Measurements from ENCODE around the gene RAI2.

Gene RAI2

DNA sequence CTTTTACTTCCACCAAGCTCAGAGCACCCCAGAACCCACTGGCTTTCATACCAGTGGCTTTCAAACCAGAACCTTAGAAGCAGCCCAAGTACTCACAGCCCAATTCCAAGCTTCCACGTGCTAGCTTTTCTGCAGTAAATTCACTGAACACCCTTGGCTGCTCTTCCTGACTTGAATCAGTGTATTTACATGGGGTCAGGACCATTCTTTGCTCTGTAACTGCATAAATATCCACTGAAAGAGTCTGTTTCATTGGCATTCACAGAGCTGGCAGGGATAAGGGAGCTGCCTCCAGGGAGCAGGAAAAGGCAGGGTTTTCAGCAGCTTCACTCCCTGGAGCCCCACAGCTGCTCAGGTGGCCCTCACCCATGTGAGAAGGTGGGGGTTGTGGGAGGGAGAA lies 43.8 kb downstream of the RAI2 start:
- Histone ChIP-seq H3K79me1 (ENCODE audit: low read length) (no peaks in the 10 kb centered on the region), H3K56ac (ENCODE audit: low read length) (no peak overlapping the region), H4K8ac (ENCODE audit: low read depth, low read length) (no peak overlapping the region), H3K36me3 (ENCODE audit: control insufficient read depth, insufficient read depth, low read length) (no peaks in the 10 kb centered on the region), H2AK5ac (ENCODE audit: low read length) (no peak overlapping the region), H3K79me2 (ENCODE audit: control insufficient read depth, insufficient read depth, low read length) (no peaks in the 10 kb centered on the region), H3K27ac (ENCODE audit: low read depth, low read length) (no peak overlapping the region), H3K4me3 (ENCODE audit: low read length) (no peak overlapping the region), H3K18ac (ENCODE audit: low read length) (no peak overlapping the region), H3K27me3 (ENCODE audit: insufficient read depth, low read length, poor library complexity) (no peaks in the 10 kb centered on the region), H3K23ac (ENCODE audit: low read length) (no peak overlapping the region), H3K4ac (ENCODE audit: low read depth, low read length) (no peak overlapping the region), H3K4me1 (ENCODE audit: control insufficient read depth, low read depth, low read length) (no peaks in the 10 kb centered on the region), H2BK15ac (replicated peaks; ENCODE audit: low read depth) (no peak overlapping the region), H2BK120ac (ENCODE audit: low read depth, low read length) (no peak overlapping the region), H3K4me2 (ENCODE audit: low read length) (no peak overlapping the region), H4K5ac (ENCODE audit: low read length) (no peak overlapping the region), H2BK5ac (ENCODE audit: low read length) (no peak overlapping the region), H3K9ac (ENCODE audit: low read length) (no peak overlapping the region)
- no CpG with 5 or more reads among the region's 1 CpG for WGBS (ENCODE audit: extremely low coverage, insufficient coverage, low lambda C conversion rate)
- no peak for DNase-seq

DNA sequence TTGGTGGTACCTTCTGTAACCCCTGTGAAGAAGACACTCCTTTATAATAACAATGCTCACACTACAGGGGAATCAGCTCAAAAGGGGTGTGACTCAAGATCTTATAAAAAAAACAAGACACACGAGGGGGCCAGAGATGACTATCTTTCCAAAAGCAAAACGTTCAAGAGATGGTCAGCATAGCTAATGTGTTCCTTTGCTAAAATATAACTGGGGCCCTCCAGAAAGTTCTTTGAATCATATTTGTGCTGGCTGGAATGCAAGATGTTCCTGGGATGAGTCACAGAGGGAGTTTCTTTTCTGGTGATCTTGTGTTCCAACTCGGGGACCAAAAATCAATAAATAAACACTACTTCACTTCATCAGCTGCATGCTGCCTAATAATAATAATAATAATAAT lies 46.5 kb downstream of the RAI2 start:
- Histone ChIP-seq H3K56ac (ENCODE audit: low read length) (no peak overlapping the region), H4K5ac (ENCODE audit: low read length) (no peak overlapping the region), H2AK5ac (ENCODE audit: low read length) (no peak overlapping the region), H3K27ac (ENCODE audit: low read depth, low read length) (no peak overlapping the region), H2BK5ac (ENCODE audit: low read length) (no peak overlapping the region), H3K23ac (ENCODE audit: low read length) (no peak overlapping the region), H3K36me3 (ENCODE audit: control insufficient read depth, insufficient read depth, low read length) (no peaks in the 10 kb centered on the region), H4K8ac (ENCODE audit: low read depth, low read length) (no peak overlapping the region), H3K4me3 (ENCODE audit: low read length) (no peak overlapping the region), H2BK15ac (replicated peaks; ENCODE audit: low read depth) (no peak overlapping the region), H3K18ac (ENCODE audit: low read length) (no peak overlapping the region), H3K79me2 (ENCODE audit: control insufficient read depth, insufficient read depth, low read length) (no peaks in the 10 kb centered on the region), H3K9ac (ENCODE audit: low read length) (no peak overlapping the region), H3K79me1 (ENCODE audit: low read length) (no peaks in the 10 kb centered on the region), H3K27me3 (ENCODE audit: insufficient read depth, low read length, poor library complexity) (no peaks in the 10 kb centered on the region), H3K4me1 (ENCODE audit: control insufficient read depth, low read depth, low read length) (no peaks in the 10 kb centered on the region), H3K4me2 (ENCODE audit: low read length) (no peak overlapping the region), H3K4ac (ENCODE audit: low read depth, low read length) (no peak overlapping the region), H2BK120ac (ENCODE audit: low read depth, low read length) (no peak overlapping the region)
- DNase-seq: no peak
- WGBS (ENCODE audit: extremely low coverage, insufficient coverage, low lambda C conversion rate): no CpG with 5 or more reads among the region's 3 CpGs

DNA sequence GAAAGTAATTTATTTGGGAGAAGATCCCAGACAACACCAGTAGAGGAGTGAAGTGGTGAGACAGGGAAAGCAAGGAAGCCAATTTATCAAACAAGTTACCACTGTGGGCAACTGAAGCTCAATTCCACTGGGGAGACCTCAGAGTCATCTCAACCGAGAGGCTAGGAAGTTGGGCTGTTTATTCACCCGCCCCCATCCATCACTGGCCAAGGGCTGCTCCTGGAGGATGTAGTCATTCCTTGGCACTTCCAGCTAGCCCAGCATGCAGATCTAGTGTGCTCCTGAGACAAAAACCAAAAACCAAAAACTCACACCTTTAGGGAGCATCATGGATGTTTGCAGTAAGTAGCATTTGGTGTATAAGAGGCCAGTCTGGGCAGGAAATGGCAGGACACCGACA lies 47.0 kb downstream of the RAI2 start:
- WGBS (ENCODE audit: extremely low coverage, insufficient coverage, low lambda C conversion rate): no CpG with 5 or more reads among the region's 3 CpGs
- Histone ChIP-seq H3K4me2 (ENCODE audit: low read length) (no peak overlapping the region), H4K5ac (ENCODE audit: low read length) (no peak overlapping the region), H3K56ac (ENCODE audit: low read length) (no peak overlapping the region), H3K4me1 (ENCODE audit: control insufficient read depth, low read depth, low read length) (no peaks in the 10 kb centered on the region), H3K27me3 (ENCODE audit: insufficient read depth, low read length, poor library complexity) (no peaks in the 10 kb centered on the region), H3K4ac (ENCODE audit: low read depth, low read length) (no peak overlapping the region), H2BK15ac (replicated peaks; ENCODE audit: low read depth) (no peak overlapping the region), H2BK5ac (ENCODE audit: low read length) (no peak overlapping the region), H3K79me2 (ENCODE audit: control insufficient read depth, insufficient read depth, low read length) (no peaks in the 10 kb centered on the region), H2AK5ac (ENCODE audit: low read length) (no peak overlapping the region), H2BK120ac (ENCODE audit: low read depth, low read length) (no peak overlapping the region), H3K27ac (ENCODE audit: low read depth, low read length) (no peak overlapping the region), H3K9ac (ENCODE audit: low read length) (no peak overlapping the region), H3K79me1 (ENCODE audit: low read length) (no peaks in the 10 kb centered on the region), H3K36me3 (ENCODE audit: control insufficient read depth, insufficient read depth, low read length) (no peaks in the 10 kb centered on the region), H3K18ac (ENCODE audit: low read length) (no peak overlapping the region), H3K4me3 (ENCODE audit: low read length) (no peak overlapping the region), H4K8ac (ENCODE audit: low read depth, low read length) (no peak overlapping the region), H3K23ac (ENCODE audit: low read length) (no peak overlapping the region)
- DNase-seq: no peak

DNA sequence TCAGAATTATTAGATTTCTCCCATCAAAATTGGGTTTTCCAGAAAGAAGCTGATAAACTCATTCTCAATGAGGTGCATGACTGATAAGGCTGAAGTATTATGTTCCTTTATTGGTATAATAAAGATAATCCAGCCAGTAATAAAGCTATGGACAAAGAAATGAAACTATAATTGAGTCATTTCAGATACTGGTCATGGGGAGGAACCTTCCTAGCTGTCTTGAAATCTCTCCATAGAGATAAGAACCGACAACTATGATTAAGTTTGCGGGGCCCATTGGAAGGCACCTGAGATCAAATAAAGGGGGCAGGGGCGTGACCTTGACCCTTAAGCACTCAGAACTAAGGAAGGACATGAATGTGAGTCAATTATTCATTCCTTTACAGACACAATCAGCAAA lies 47.8 kb downstream of the RAI2 start:
- H3K79me1 ChIP-seq (ENCODE audit: low read length): no peaks in the 10 kb centered on the region
- no peaks in the 10 kb centered on the region for H3K27me3 ChIP-seq (ENCODE audit: insufficient read depth, low read length, poor library complexity)
- no peak overlapping the region for H3K27ac ChIP-seq (ENCODE audit: low read depth, low read length)
- no peaks in the 10 kb centered on the region for H3K36me3 ChIP-seq (ENCODE audit: control insufficient read depth, insufficient read depth, low read length)
- no peak overlapping the region for H3K4ac ChIP-seq (ENCODE audit: low read depth, low read length)
- no peak overlapping the region for H2AK5ac ChIP-seq (ENCODE audit: low read length)
- no peaks in the 10 kb centered on the region for H3K4me1 ChIP-seq (ENCODE audit: control insufficient read depth, low read depth, low read length)
- no peak overlapping the region for H4K5ac ChIP-seq (ENCODE audit: low read length)
- H3K4me3 ChIP-seq (ENCODE audit: low read length): no peak overlapping the region
- H3K56ac ChIP-seq (ENCODE audit: low read length): no peak overlapping the region
- no peak overlapping the region for H3K18ac ChIP-seq (ENCODE audit: low read length)
- no peak overlapping the region for H4K8ac ChIP-seq (ENCODE audit: low read depth, low read length)
- no CpG with 5 or more reads among the region's 3 CpGs for WGBS (ENCODE audit: extremely low coverage, insufficient coverage, low lambda C conversion rate)
- H2BK5ac ChIP-seq (ENCODE audit: low read length): no peak overlapping the region
- no peak overlapping the region for H2BK120ac ChIP-seq (ENCODE audit: low read depth, low read length)
- no peak overlapping the region for H2BK15ac ChIP-seq (replicated peaks; ENCODE audit: low read depth)
- H3K23ac ChIP-seq (ENCODE audit: low read length): no peak overlapping the region
- DNase-seq: no peak
- H3K9ac ChIP-seq (ENCODE audit: low read length): no peak overlapping the region
- no peaks in the 10 kb centered on the region for H3K79me2 ChIP-seq (ENCODE audit: control insufficient read depth, insufficient read depth, low read length)
- no peak overlapping the region for H3K4me2 ChIP-seq (ENCODE audit: low read length)

DNA sequence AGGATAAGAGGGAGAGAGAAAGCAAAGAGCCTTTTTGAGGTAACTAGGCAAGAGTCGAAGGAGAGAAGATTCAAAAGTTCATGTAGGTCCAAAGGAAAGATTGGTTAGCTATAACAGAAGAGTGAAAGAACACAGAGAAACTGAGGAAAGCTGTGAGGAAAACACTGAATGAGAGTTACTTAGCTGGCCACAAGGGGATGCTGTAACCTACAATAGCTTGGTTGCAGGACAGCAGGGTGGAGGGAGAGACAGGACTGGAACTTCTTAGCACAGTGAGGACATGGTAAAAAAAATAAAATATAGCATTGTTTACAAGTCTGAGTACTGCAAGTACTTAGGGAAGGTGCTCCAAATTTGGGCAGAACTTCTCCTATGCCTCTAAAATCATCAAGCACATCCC lies 48.3 kb downstream of the RAI2 start:
- no peak overlapping the region for H3K4ac ChIP-seq (ENCODE audit: low read depth, low read length)
- H2BK120ac ChIP-seq (ENCODE audit: low read depth, low read length): no peak overlapping the region
- no peak overlapping the region for H4K8ac ChIP-seq (ENCODE audit: low read depth, low read length)
- H3K4me3 ChIP-seq (ENCODE audit: low read length): no peak overlapping the region
- H3K56ac ChIP-seq (ENCODE audit: low read length): no peak overlapping the region
- H2BK5ac ChIP-seq (ENCODE audit: low read length): no peak overlapping the region
- H3K27ac ChIP-seq (ENCODE audit: low read depth, low read length): no peak overlapping the region
- no peak overlapping the region for H2AK5ac ChIP-seq (ENCODE audit: low read length)
- H3K4me1 ChIP-seq (ENCODE audit: control insufficient read depth, low read depth, low read length): no peaks in the 10 kb centered on the region
- H3K18ac ChIP-seq (ENCODE audit: low read length): no peak overlapping the region
- H4K5ac ChIP-seq (ENCODE audit: low read length): no peak overlapping the region
- no peak overlapping the region for H2BK15ac ChIP-seq (replicated peaks; ENCODE audit: low read depth)
- no peaks in the 10 kb centered on the region for H3K79me2 ChIP-seq (ENCODE audit: control insufficient read depth, insufficient read depth, low read length)
- WGBS (ENCODE audit: extremely low coverage, insufficient coverage, low lambda C conversion rate): no CpG with 5 or more reads among the region's 1 CpG
- H3K27me3 ChIP-seq (ENCODE audit: insufficient read depth, low read length, poor library complexity): no peaks in the 10 kb centered on the region
- no peaks in the 10 kb centered on the region for H3K36me3 ChIP-seq (ENCODE audit: control insufficient read depth, insufficient read depth, low read length)
- H3K4me2 ChIP-seq (ENCODE audit: low read length): no peak overlapping the region
- H3K79me1 ChIP-seq (ENCODE audit: low read length): no peaks in the 10 kb centered on the region
- no peak for DNase-seq
- no peak overlapping the region for H3K23ac ChIP-seq (ENCODE audit: low read length)
- no peak overlapping the region for H3K9ac ChIP-seq (ENCODE audit: low read length)

DNA sequence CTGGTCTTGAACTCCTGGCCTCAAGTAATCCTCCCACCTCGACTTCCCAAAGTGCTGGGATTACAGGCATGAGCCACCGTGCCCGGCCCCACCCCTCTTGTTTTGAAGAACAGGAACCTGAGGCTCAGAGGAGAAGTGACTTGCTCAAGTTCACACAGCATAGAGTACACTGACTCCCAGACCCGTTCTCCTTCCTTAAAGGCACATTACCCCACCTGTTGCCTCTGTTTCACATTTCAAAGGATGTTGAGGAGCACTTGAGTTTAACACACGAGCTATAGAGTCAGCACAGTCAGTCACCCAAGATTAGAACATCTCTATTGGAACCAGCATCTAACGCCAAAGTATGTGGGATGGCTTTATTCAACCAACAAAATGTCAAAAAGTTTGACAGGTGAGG lies 51.1 kb downstream of the RAI2 start:
- no peak overlapping the region for H3K4me2 ChIP-seq (ENCODE audit: low read length)
- DNase-seq: no peak
- H3K4me1 ChIP-seq (ENCODE audit: control insufficient read depth, low read depth, low read length): no peaks in the 10 kb centered on the region
- no peak overlapping the region for H3K4me3 ChIP-seq (ENCODE audit: low read length)
- no peak overlapping the region for H2BK15ac ChIP-seq (replicated peaks; ENCODE audit: low read depth)
- H3K36me3 ChIP-seq (ENCODE audit: control insufficient read depth, insufficient read depth, low read length): no peaks in the 10 kb centered on the region
- H3K18ac ChIP-seq (ENCODE audit: low read length): no peak overlapping the region
- H3K27ac ChIP-seq (ENCODE audit: low read depth, low read length): no peak overlapping the region
- no peak overlapping the region for H3K23ac ChIP-seq (ENCODE audit: low read length)
- no peaks in the 10 kb centered on the region for H3K79me1 ChIP-seq (ENCODE audit: low read length)
- H4K5ac ChIP-seq (ENCODE audit: low read length): no peak overlapping the region
- no peak overlapping the region for H3K9ac ChIP-seq (ENCODE audit: low read length)
- H2BK5ac ChIP-seq (ENCODE audit: low read length): no peak overlapping the region
- H2AK5ac ChIP-seq (ENCODE audit: low read length): no peak overlapping the region
- H4K8ac ChIP-seq (ENCODE audit: low read depth, low read length): no peak overlapping the region
- H3K56ac ChIP-seq (ENCODE audit: low read length): no peak overlapping the region
- WGBS (ENCODE audit: extremely low coverage, insufficient coverage, low lambda C conversion rate): no CpG with 5 or more reads among the region's 6 CpGs
- no peak overlapping the region for H2BK120ac ChIP-seq (ENCODE audit: low read depth, low read length)
- H3K27me3 ChIP-seq (ENCODE audit: insufficient read depth, low read length, poor library complexity): no peaks in the 10 kb centered on the region
- no peaks in the 10 kb centered on the region for H3K79me2 ChIP-seq (ENCODE audit: control insufficient read depth, insufficient read depth, low read length)
- H3K4ac ChIP-seq (ENCODE audit: low read depth, low read length): no peak overlapping the region

All from mesendoderm (in vitro differentiated cells).